Activated T-cell treated with anti-CD3 and anti-CD28 coated beads, Interleukin-2, amount 50 U/mL, for 4 hours (primary cell): Measurements from ENCODE around the gene B3GLCT. TPM values are rescaled to one million over a fixed set of nuclear protein-coding genes. Genes with fewer than 3 reads are reported as not detected.

Experiments used
- ATAC-seq, 2 donors: fragments of 200-7000 bp; cut with Tn5 transposase; one replicate each; pipeline ENCODE4 v1.10.0; 2021
- DNase-seq: peaks from one replicate; pipeline ENCODE4 v3.0.0-alpha.2; 2020
- H3K27me3 Mint-ChIP-seq: one replicate; pipeline ENCODE4 v1.8.0; 2021; ENCODE audit warnings: low read depth, mixed read lengths
- H3K36me3 Mint-ChIP-seq: one replicate; pipeline ENCODE4 v1.8.0; 2022; ENCODE audit warnings: mixed read lengths; ENCODE audit not compliant: insufficient read depth
- H3K4me1 Mint-ChIP-seq: one replicate; pipeline ENCODE4 v1.8.0; 2021; ENCODE audit warnings: low read depth, mixed read lengths
- H3K4me3 Mint-ChIP-seq: one replicate; pipeline ENCODE4 v1.8.0; 2021; ENCODE audit warnings: mild to moderate bottlenecking, moderate library complexity, mixed read lengths
- H3K9me3 Mint-ChIP-seq: one replicate; pipeline ENCODE4 v1.8.0; 2021; ENCODE audit warnings: mixed read lengths
- total RNA-seq, 3 donors: library from RNA; stranded (reverse); gene quantifications; one replicate each; pipeline ENCODE4 v1.2.1, GENCODE V29; 2021

B3GLCT gene
- total RNA-seq, 3 donors from 2014 or later = 3.7 to 4.1 (median 3.9) TPM

GRCh38 chr13:31248965-31249539 is 49.3 kb downstream of the B3GLCT start:
- DNase-seq (no peak), ATAC-seq (no peak)
- Mint-ChIP-seq H3K4me3 (no peak overlapping the region), H3K27me3 (no peaks in the 10 kb centered on the region), H3K9me3 (peaks cover 23% of the 10 kb centered on the region), H3K36me3 (peaks cover 24% of the 10 kb centered on the region), H3K4me1 (no peaks in the 10 kb centered on the region)

GRCh38 chr13:31250435-31250834 is 50.7 kb downstream of the B3GLCT start:
- Mint-ChIP-seq H3K4me1 (no peaks in the 10 kb centered on the region), H3K4me3 (no peak overlapping the region), H3K36me3 (peaks cover 25% of the 10 kb centered on the region), H3K9me3 (peaks cover 24% of the 10 kb centered on the region), H3K27me3 (no peaks in the 10 kb centered on the region)
- DNase-seq (no peak), ATAC-seq (no peak)

GRCh38 chr13:31261241-31261640 is 61.5 kb downstream of the B3GLCT start:
- ATAC-seq = no peak
- Mint-ChIP-seq H3K36me3 (peaks cover 31% of the 10 kb centered on the region), H3K4me1 (no peaks in the 10 kb centered on the region), H3K9me3 (no peaks in the 10 kb centered on the region), H3K27me3 (no peaks in the 10 kb centered on the region), H3K4me3 (no peak overlapping the region)
- no peak for DNase-seq

GRCh38 chr13:31263346-31263745 is 63.6 kb downstream of the B3GLCT start:
- DNase-seq (no peak), ATAC-seq (no peak)
- Mint-ChIP-seq H3K4me1 (no peaks in the 10 kb centered on the region), H3K27me3 (no peaks in the 10 kb centered on the region), H3K36me3 (peaks cover 34% of the 10 kb centered on the region), H3K4me3 (no peak overlapping the region), H3K9me3 (no peaks in the 10 kb centered on the region)

- Mint-ChIP-seq H3K4me1 (no peaks in the 10 kb centered on the region), H3K27me3 (no peaks in the 10 kb centered on the region), H3K36me3 (peaks cover 37% of the 10 kb centered on the region), H3K9me3 (no peaks in the 10 kb centered on the region), H3K4me3 (no peak overlapping the region)
- no peak for DNase-seq
- ATAC-seq = no peak
Observed at GRCh38 chr13:31264151-31264550, 64.4 kb downstream of the B3GLCT start.

- Mint-ChIP-seq H3K4me1 (no peaks in the 10 kb centered on the region), H3K36me3 (peaks cover 41% of the 10 kb centered on the region), H3K27me3 (no peaks in the 10 kb centered on the region), H3K9me3 (peaks cover 4% of the 10 kb centered on the region), H3K4me3 (no peak overlapping the region)
- DNase-seq (no peak), ATAC-seq (no peak)
Observed at GRCh38 chr13:31267126-31267784, 67.5 kb downstream of the B3GLCT start.

- no peak overlapping the region for H3K4me3 Mint-ChIP-seq
- peaks cover 64% of the 10 kb centered on the region for H3K36me3 Mint-ChIP-seq
Observed at GRCh38 chr13:31274390-31274789, 74.6 kb downstream of the B3GLCT start.

GRCh38 chr13:31276421-31276820 is 76.6 kb downstream of the B3GLCT start:
- no peak overlapping the region for H3K4me3 Mint-ChIP-seq
- H3K36me3 Mint-ChIP-seq = peaks cover 57% of the 10 kb centered on the region
- H3K9me3 Mint-ChIP-seq = peaks cover 18% of the 10 kb centered on the region

More at GRCh38 chr13:31274390-31274789, 74.6 kb downstream of the B3GLCT start:
- H3K4me1 Mint-ChIP-seq = no peaks in the 10 kb centered on the region
- H3K9me3 Mint-ChIP-seq = peaks cover 14% of the 10 kb centered on the region
- DNase-seq (no peak), ATAC-seq (no peak)
- no peaks in the 10 kb centered on the region for H3K27me3 Mint-ChIP-seq

GRCh38 chr13:31278869-31279268 is 79.1 kb downstream of the B3GLCT start:
- DNase-seq (no peak), ATAC-seq (no peak)
- no peaks in the 10 kb centered on the region for H3K4me1 Mint-ChIP-seq
- no peaks in the 10 kb centered on the region for H3K27me3 Mint-ChIP-seq
- peaks cover 18% of the 10 kb centered on the region for H3K9me3 Mint-ChIP-seq
- H3K36me3 Mint-ChIP-seq = peaks cover 50% of the 10 kb centered on the region
- no peak overlapping the region for H3K4me3 Mint-ChIP-seq

More at GRCh38 chr13:31276421-31276820, 76.6 kb downstream of the B3GLCT start:
- no peaks in the 10 kb centered on the region for H3K4me1 Mint-ChIP-seq
- no peak for DNase-seq
- ATAC-seq = no peak
- no peaks in the 10 kb centered on the region for H3K27me3 Mint-ChIP-seq

- peaks cover 28% of the 10 kb centered on the region for H3K9me3 Mint-ChIP-seq
- no peak for ATAC-seq
- no peaks in the 10 kb centered on the region for H3K27me3 Mint-ChIP-seq
- peaks cover 39% of the 10 kb centered on the region for H3K36me3 Mint-ChIP-seq
- no peak for DNase-seq
- H3K4me1 Mint-ChIP-seq = no peaks in the 10 kb centered on the region
- H3K4me3 Mint-ChIP-seq = no peak overlapping the region
Observed at GRCh38 chr13:31282741-31283455, 83.1 kb downstream of the B3GLCT start.

GRCh38 chr13:31286930-31287329 is 87.2 kb downstream of the B3GLCT start:
- Mint-ChIP-seq H3K27me3 (no peaks in the 10 kb centered on the region), H3K4me3 (no peak overlapping the region), H3K36me3 (peaks cover 57% of the 10 kb centered on the region), H3K9me3 (peaks cover 29% of the 10 kb centered on the region), H3K4me1 (no peaks in the 10 kb centered on the region)
- DNase-seq (no peak), ATAC-seq (no peak)

GRCh38 chr13:31301119-31301518 is 101.3 kb downstream of the B3GLCT start:
- no peaks in the 10 kb centered on the region for H3K4me1 Mint-ChIP-seq
- H3K36me3 Mint-ChIP-seq = peaks cover 54% of the 10 kb centered on the region
- H3K9me3 Mint-ChIP-seq = peaks cover 12% of the 10 kb centered on the region
- ATAC-seq (no peak), DNase-seq (no peak)
- no peak overlapping the region for H3K4me3 Mint-ChIP-seq
- H3K27me3 Mint-ChIP-seq = no peaks in the 10 kb centered on the region

- no peak overlapping the region for H3K4me3 Mint-ChIP-seq
- DNase-seq (no peak), ATAC-seq (no peak)
- peaks cover 41% of the 10 kb centered on the region for H3K36me3 Mint-ChIP-seq
- peaks cover 48% of the 10 kb centered on the region for H3K9me3 Mint-ChIP-seq
- H3K27me3 Mint-ChIP-seq = no peaks in the 10 kb centered on the region
- no peaks in the 10 kb centered on the region for H3K4me1 Mint-ChIP-seq
Observed at GRCh38 chr13:31310356-31310755, 110.6 kb downstream of the B3GLCT start.

- Mint-ChIP-seq H3K27me3 (no peaks in the 10 kb centered on the region), H3K4me3 (no peak overlapping the region), H3K36me3 (peaks cover 42% of the 10 kb centered on the region), H3K4me1 (no peaks in the 10 kb centered on the region), H3K9me3 (peaks cover 49% of the 10 kb centered on the region)
- no peak for DNase-seq
- no peak for ATAC-seq
Observed at GRCh38 chr13:31310786-31311185, 111.0 kb downstream of the B3GLCT start.

GRCh38 chr13:31311921-31312320 is 112.1 kb downstream of the B3GLCT start:
- Mint-ChIP-seq H3K9me3 (peaks cover 49% of the 10 kb centered on the region), H3K36me3 (peaks cover 45% of the 10 kb centered on the region), H3K4me1 (no peaks in the 10 kb centered on the region), H3K27me3 (no peaks in the 10 kb centered on the region), H3K4me3 (no peak overlapping the region)
- DNase-seq = no peak
- ATAC-seq = no peak
